Measurements from ENCODE around the gene CTNND2.

Gene CTNND2

GRCh38 chr5:11105696-11106095, 798.5 kb downstream of the CTNND2 start:
- no peak for TF ChIP-seq CTCF (IDR thresholded peaks at IDR 0.05; ENCODE audit: borderline replicate concordance, control extremely low read depth, extremely low read depth, insufficient read depth, missing control alignments)
- in situ Hi-C loops (cut with MboI; ENCODE audit: low sequenced_read_pairs, unreplicated experiment), result no loop called here
- DNase-seq (ENCODE audit: low spot score), result no peak

- DNase-seq (ENCODE audit: low spot score), result no peak
Observed at GRCh38 chr5:11104651-11105112, 799.6 kb downstream of the CTNND2 start.

GRCh38 chr5:11104210-11104609, 800.0 kb downstream of the CTNND2 start:
- in situ Hi-C loops (cut with MboI; ENCODE audit: low sequenced_read_pairs, unreplicated experiment), result no loop called here
- DNase-seq (ENCODE audit: low spot score), result no peak
- TF ChIP-seq CTCF (IDR thresholded peaks at IDR 0.05; ENCODE audit: borderline replicate concordance, control extremely low read depth, extremely low read depth, insufficient read depth, missing control alignments), result no peak

More at GRCh38 chr5:11104651-11105112, 799.6 kb downstream of the CTNND2 start:
- in situ Hi-C loops (cut with MboI; ENCODE audit: low sequenced_read_pairs, unreplicated experiment), result no loop called here
- no peak for TF ChIP-seq CTCF (IDR thresholded peaks at IDR 0.05; ENCODE audit: borderline replicate concordance, control extremely low read depth, extremely low read depth, insufficient read depth, missing control alignments)

GRCh38 chr5:11084111-11084510, 820.1 kb downstream of the CTNND2 start:
- in situ Hi-C loops (cut with MboI; ENCODE audit: low sequenced_read_pairs, unreplicated experiment), result no loop called here
- TF ChIP-seq CTCF (IDR thresholded peaks at IDR 0.05; ENCODE audit: borderline replicate concordance, control extremely low read depth, extremely low read depth, insufficient read depth, missing control alignments), result no peak
- no peak for DNase-seq (ENCODE audit: low spot score)

GRCh38 chr5:11082404-11082945, 821.8 kb downstream of the CTNND2 start:
- in situ Hi-C loops (cut with MboI; ENCODE audit: low sequenced_read_pairs, unreplicated experiment), result no loop called here
- DNase-seq (ENCODE audit: low spot score), result no peak
- no peak for TF ChIP-seq CTCF (IDR thresholded peaks at IDR 0.05; ENCODE audit: borderline replicate concordance, control extremely low read depth, extremely low read depth, insufficient read depth, missing control alignments)

GRCh38 chr5:11076945-11077613, 827.2 kb downstream of the CTNND2 start:
- no peak for TF ChIP-seq CTCF (IDR thresholded peaks at IDR 0.05; ENCODE audit: borderline replicate concordance, control extremely low read depth, extremely low read depth, insufficient read depth, missing control alignments)
- no peak for DNase-seq (ENCODE audit: low spot score)
- in situ Hi-C loops (cut with MboI; ENCODE audit: low sequenced_read_pairs, unreplicated experiment), result no loop called here
